ENCODE data around the gene SMAGP.

GRCh38 chr12:51225234-51225633, 45.0 kb downstream of the SMAGP start:
- TF ChIP-seq YY1 (IDR thresholded peaks at IDR 0.05; ENCODE audit: low read depth) = no peak
- no peak for TF ChIP-seq CREB1 (IDR thresholded peaks at IDR 0.05; ENCODE audit: low read depth)
- TF ChIP-seq MAX (IDR thresholded peaks at IDR 0.05) = no peak
- no peak for TF ChIP-seq TAF1 (IDR thresholded peaks at IDR 0.05; ENCODE audit: low read depth)
